IPS DF 19.7 (cell line): ENCODE measurements around the gene KCMF1.

Source experiments
- DNase-seq: peaks from one replicate; pipeline ENCODE4 v3.0.0-alpha.2; 2013; ENCODE audit warnings: low read depth, low spot score

The KCMF1 gene

GRCh38 chr2:84980263-84980983, 9.5 kb downstream of the KCMF1 start:
- no peak for DNase-seq

GRCh38 chr2:84986018-84986417, 15.1 kb downstream of the KCMF1 start:
- no peak for DNase-seq

- no peak for DNase-seq
Observed at GRCh38 chr2:84989422-84989821, 18.5 kb downstream of the KCMF1 start.

GRCh38 chr2:84989927-84990326, 19.0 kb downstream of the KCMF1 start:
- no peak for DNase-seq

- DNase-seq, result no peak
Observed at GRCh38 chr2:84991404-84992160, 20.6 kb downstream of the KCMF1 start.

GRCh38 chr2:84995826-84996225, 24.9 kb downstream of the KCMF1 start:
- no peak for DNase-seq

- no peak for DNase-seq
Observed at GRCh38 chr2:84996909-84997308, 25.9 kb downstream of the KCMF1 start.

GRCh38 chr2:84999553-84999955, 28.6 kb downstream of the KCMF1 start:
- DNase-seq, result no peak

- DNase-seq, result no peak
Observed at GRCh38 chr2:85001595-85001994, 30.6 kb downstream of the KCMF1 start.

- DNase-seq, result no peak
Observed at GRCh38 chr2:85002534-85002933, 31.6 kb downstream of the KCMF1 start.

GRCh38 chr2:85008252-85008651, 37.3 kb downstream of the KCMF1 start:
- no peak for DNase-seq

- no peak for DNase-seq
Observed at GRCh38 chr2:85009019-85009618, 38.2 kb downstream of the KCMF1 start.

- DNase-seq, result no peak
Observed at GRCh38 chr2:85010404-85010803, 39.4 kb downstream of the KCMF1 start.

GRCh38 chr2:85011098-85011497, 40.1 kb downstream of the KCMF1 start:
- DNase-seq, result no peak

GRCh38 chr2:85011747-85012146, 40.8 kb downstream of the KCMF1 start:
- peak; percentile 45 for DNase-seq

- no peak for DNase-seq
Observed at GRCh38 chr2:85012431-85012830, 41.5 kb downstream of the KCMF1 start.

GRCh38 chr2:85012855-85013254, 41.9 kb downstream of the KCMF1 start:
- DNase-seq, result no peak

- DNase-seq, result no peak
Observed at GRCh38 chr2:85015653-85016360, 44.8 kb downstream of the KCMF1 start.

GRCh38 chr2:85016446-85016845, 45.5 kb downstream of the KCMF1 start:
- DNase-seq, result no peak

GRCh38 chr2:85017411-85018048, 46.6 kb downstream of the KCMF1 start:
- DNase-seq, result no peak

- no peak for DNase-seq
Observed at GRCh38 chr2:85018049-85018447, 47.1 kb downstream of the KCMF1 start.

- DNase-seq, result no peak
Observed at GRCh38 chr2:85019121-85019520, 48.2 kb downstream of the KCMF1 start.
